Tibial nerve (tissue), 3 donors: ENCODE measurements around the gene LAYN.

ENCODE experiments used
- CTCF ChIP-seq, 5 experiments: fragments of 200-600 bp in 3 of 5; fragments of 450-650 bp in 2 of 5; sonication (generic) in 3 of 5; IDR thresholded peaks; one replicate each; pipeline ENCODE4 v1.5.1; 2016 to 2019; ENCODE audit warnings: antibody characterized with exemption in 5 of 5, mild to moderate bottlenecking in 3 of 5, moderate library complexity in 2 of 5
- POLR2A ChIP-seq, 2 donors: fragments of 450-650 bp; IDR thresholded peaks; one replicate each; pipeline ENCODE4 v1.6.1; 2017; ENCODE audit warnings: antibody characterized with exemption in 2 of 2, mild to moderate bottlenecking in 2 of 2, moderate library complexity in 2 of 2

GRCh38 chr11:111532365-111532709 is 8.2 kb upstream of the LAYN start:
- TF ChIP-seq POLR2A (IDR thresholded peaks at IDR 0.05) (no peak), CTCF (IDR thresholded peaks at IDR 0.05) (no peak)
